HepG2 (cell line): ENCODE measurements around the gene PRKCZ. TPM values are rescaled to one million over a fixed set of nuclear protein-coding genes. Genes with fewer than 3 reads are reported as not detected.

Experiments used
- FOXK1 ChIP-seq: sonication (generic); formaldehyde crosslinking; IDR thresholded peaks from 2 replicates; pipeline ENCODE4 v1.4.0; 2020; ENCODE audit warnings: low read depth, missing genetic modification reagents, borderline replicate concordance
- MNT ChIP-seq: fragments of 450-650 bp; IDR thresholded peaks from 2 replicates; pipeline ENCODE4 v1.6.1; 2016
- ZNF367 ChIP-seq: sonication (generic); formaldehyde crosslinking; IDR thresholded peaks from 2 replicates; pipeline ENCODE4 v1.4.0; 2020; ENCODE audit warnings: missing genetic modification reagents, borderline replicate concordance
- polyA plus RNA-seq, 8 experiments: library from polyadenylated mRNA; depleted of rRNA in 3 of 8; stranded (reverse) in 7 of 8; unstranded in 1 of 8; fragments of >200 nt; fragmentation: Illumina TruSeq in 4 of 8; extraction: Trizol in 4 of 8; gene quantifications; 2 replicates each; pipeline versions ENCODE4 v1.2.1 to v1.2.3, GENCODE V29; 2011 to 2016; ENCODE audit warnings: low read depth in 4 of 8, missing spikeins in 1 of 8, mixed read lengths in 1 of 8; ENCODE audit not compliant: insufficient read depth in 1 of 8
- total RNA-seq, 5 experiments: library from RNA; depleted of rRNA; stranded (reverse); fragments of >200 nt; fragmentation: Illumina TruSeq; extraction: Trizol; gene quantifications; 2 replicates each; pipeline ENCODE4 v1.2.3, GENCODE V29; 2016; ENCODE audit warnings: low read depth in 1 of 5
- TF ChIP-seq, protein P1 (sequence below): sonication (generic); formaldehyde crosslinking; IDR thresholded peaks from 2 replicates; pipeline ENCODE4 v1.4.0; 2020; ENCODE audit warnings: mild to moderate bottlenecking, missing genetic modification reagents
- TF ChIP-seq, protein P2 (sequence below): sonication (generic); formaldehyde crosslinking; IDR thresholded peaks from 2 replicates; pipeline ENCODE4 v1.4.0; 2020; ENCODE audit warnings: mild to moderate bottlenecking, missing genetic modification reagents

Gene PRKCZ
- total and polyA plus RNA-seq, 2 of the 13 experiments (the other 11 are each of a cell fraction or from before 2014, with no cell fraction given): 34.7 to 85.2 TPM

- TF ChIP-seq, protein P1, sequence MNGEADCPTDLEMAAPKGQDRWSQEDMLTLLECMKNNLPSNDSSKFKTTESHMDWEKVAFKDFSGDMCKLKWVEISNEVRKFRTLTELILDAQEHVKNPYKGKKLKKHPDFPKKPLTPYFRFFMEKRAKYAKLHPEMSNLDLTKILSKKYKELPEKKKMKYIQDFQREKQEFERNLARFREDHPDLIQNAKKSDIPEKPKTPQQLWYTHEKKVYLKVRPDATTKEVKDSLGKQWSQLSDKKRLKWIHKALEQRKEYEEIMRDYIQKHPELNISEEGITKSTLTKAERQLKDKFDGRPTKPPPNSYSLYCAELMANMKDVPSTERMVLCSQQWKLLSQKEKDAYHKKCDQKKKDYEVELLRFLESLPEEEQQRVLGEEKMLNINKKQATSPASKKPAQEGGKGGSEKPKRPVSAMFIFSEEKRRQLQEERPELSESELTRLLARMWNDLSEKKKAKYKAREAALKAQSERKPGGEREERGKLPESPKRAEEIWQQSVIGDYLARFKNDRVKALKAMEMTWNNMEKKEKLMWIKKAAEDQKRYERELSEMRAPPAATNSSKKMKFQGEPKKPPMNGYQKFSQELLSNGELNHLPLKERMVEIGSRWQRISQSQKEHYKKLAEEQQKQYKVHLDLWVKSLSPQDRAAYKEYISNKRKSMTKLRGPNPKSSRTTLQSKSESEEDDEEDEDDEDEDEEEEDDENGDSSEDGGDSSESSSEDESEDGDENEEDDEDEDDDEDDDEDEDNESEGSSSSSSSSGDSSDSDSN (CRISPR knock-in tag): no peak
- TF ChIP-seq ZNF367 (CRISPR knock-in tag): no peak
- TF ChIP-seq FOXK1: no peak
- TF ChIP-seq, protein P2, sequence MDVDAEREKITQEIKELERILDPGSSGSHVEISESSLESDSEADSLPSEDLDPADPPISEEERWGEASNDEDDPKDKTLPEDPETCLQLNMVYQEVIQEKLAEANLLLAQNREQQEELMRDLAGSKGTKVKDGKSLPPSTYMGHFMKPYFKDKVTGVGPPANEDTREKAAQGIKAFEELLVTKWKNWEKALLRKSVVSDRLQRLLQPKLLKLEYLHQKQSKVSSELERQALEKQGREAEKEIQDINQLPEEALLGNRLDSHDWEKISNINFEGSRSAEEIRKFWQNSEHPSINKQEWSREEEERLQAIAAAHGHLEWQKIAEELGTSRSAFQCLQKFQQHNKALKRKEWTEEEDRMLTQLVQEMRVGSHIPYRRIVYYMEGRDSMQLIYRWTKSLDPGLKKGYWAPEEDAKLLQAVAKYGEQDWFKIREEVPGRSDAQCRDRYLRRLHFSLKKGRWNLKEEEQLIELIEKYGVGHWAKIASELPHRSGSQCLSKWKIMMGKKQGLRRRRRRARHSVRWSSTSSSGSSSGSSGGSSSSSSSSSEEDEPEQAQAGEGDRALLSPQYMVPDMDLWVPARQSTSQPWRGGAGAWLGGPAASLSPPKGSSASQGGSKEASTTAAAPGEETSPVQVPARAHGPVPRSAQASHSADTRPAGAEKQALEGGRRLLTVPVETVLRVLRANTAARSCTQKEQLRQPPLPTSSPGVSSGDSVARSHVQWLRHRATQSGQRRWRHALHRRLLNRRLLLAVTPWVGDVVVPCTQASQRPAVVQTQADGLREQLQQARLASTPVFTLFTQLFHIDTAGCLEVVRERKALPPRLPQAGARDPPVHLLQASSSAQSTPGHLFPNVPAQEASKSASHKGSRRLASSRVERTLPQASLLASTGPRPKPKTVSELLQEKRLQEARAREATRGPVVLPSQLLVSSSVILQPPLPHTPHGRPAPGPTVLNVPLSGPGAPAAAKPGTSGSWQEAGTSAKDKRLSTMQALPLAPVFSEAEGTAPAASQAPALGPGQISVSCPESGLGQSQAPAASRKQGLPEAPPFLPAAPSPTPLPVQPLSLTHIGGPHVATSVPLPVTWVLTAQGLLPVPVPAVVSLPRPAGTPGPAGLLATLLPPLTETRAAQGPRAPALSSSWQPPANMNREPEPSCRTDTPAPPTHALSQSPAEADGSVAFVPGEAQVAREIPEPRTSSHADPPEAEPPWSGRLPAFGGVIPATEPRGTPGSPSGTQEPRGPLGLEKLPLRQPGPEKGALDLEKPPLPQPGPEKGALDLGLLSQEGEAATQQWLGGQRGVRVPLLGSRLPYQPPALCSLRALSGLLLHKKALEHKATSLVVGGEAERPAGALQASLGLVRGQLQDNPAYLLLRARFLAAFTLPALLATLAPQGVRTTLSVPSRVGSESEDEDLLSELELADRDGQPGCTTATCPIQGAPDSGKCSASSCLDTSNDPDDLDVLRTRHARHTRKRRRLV: no peak
- no peak for TF ChIP-seq MNT
These were observed 78.1 kb downstream of the PRKCZ start (continued) for GRCh38 chr1:2128189-2128901.
